OCI-LY7 (cell line): ENCODE data around the gene PSMD13.

Source experiments
- EZH2phosphoT487 ChIP-seq: fragments of 200-600 bp; sonication (generic); IDR thresholded peaks from 2 replicates; pipeline ENCODE4 v1.6.1; 2018; ENCODE audit warnings: low read depth, borderline replicate concordance, mild to moderate bottlenecking, mixed run types, antibody characterized with exemption, low read length, moderate library complexity, mixed read lengths
- TF ChIP-seq, protein P1 (sequence below): fragments of 200-600 bp; sonication (generic); conservative IDR thresholded peaks from 2 replicates; pipeline ENCODE4 v1.5.1; 2014; ENCODE audit warnings: mild to moderate bottlenecking, antibody characterized with exemption, low read length, moderate library complexity, mixed read lengths

DNA sequence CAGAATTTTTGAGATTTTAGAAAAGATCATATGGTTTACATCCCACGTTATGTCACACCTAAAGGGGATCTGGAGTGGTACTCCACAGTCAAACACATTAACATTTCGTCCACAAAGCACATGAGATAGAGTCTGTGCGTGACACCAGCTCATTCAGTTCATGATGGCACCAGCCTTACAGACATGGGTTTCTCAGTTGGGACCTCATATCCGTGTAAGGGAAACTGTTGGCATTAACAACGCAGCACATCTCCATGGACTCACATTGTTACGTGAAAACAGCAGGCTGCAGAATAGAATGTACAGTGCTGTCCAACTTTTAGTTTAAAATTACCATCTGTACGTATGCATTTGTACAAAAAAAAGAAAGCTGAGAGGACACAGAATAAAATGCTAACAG, 15.2 kb upstream of the PSMD13 start:
- TF ChIP-seq, protein P1, sequence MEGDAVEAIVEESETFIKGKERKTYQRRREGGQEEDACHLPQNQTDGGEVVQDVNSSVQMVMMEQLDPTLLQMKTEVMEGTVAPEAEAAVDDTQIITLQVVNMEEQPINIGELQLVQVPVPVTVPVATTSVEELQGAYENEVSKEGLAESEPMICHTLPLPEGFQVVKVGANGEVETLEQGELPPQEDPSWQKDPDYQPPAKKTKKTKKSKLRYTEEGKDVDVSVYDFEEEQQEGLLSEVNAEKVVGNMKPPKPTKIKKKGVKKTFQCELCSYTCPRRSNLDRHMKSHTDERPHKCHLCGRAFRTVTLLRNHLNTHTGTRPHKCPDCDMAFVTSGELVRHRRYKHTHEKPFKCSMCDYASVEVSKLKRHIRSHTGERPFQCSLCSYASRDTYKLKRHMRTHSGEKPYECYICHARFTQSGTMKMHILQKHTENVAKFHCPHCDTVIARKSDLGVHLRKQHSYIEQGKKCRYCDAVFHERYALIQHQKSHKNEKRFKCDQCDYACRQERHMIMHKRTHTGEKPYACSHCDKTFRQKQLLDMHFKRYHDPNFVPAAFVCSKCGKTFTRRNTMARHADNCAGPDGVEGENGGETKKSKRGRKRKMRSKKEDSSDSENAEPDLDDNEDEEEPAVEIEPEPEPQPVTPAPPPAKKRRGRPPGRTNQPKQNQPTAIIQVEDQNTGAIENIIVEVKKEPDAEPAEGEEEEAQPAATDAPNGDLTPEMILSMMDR: no peak
- TF ChIP-seq EZH2phosphoT487: no peak
